Loucy (cell line): ENCODE results near the gene NFATC3.
A peak's percentile ranks its signal among the peaks of the same experiment; 100 is the strongest.

Experiments used
- H2AFZ ChIP-seq: fragments of 200-600 bp; sonication (generic); 2 replicates; pipeline ENCODE4 v1.6.0; 2016; ENCODE audit warnings: antibody characterized with exemption, mild to moderate bottlenecking, low read length, moderate library complexity
- H3F3A ChIP-seq: fragments of 200-600 bp; 2 replicates; pipeline ENCODE4 v1.6.0; 2016; ENCODE audit warnings: antibody characterized with exemption, low read depth, mild to moderate bottlenecking
- H3K27me3 ChIP-seq: fragments of 200-600 bp; sonication (generic); 2 replicates; pipeline ENCODE4 v1.6.1; 2014; ENCODE audit warnings: low read length, mild to moderate bottlenecking; ENCODE audit not compliant: insufficient read depth, poor library complexity, severe bottlenecking
- H3K36me3 ChIP-seq: fragments of 200-600 bp; sonication (generic); 2 replicates; pipeline ENCODE4 v1.6.1; 2016; ENCODE audit warnings: low read length; ENCODE audit not compliant: insufficient read depth
- H3K4me1 ChIP-seq: fragments of 200-600 bp; sonication (generic); 2 replicates; pipeline ENCODE4 v1.5.1; 2014; ENCODE audit warnings: low read length, mild to moderate bottlenecking; ENCODE audit not compliant: insufficient read depth, poor library complexity, severe bottlenecking
- H3K4me2 ChIP-seq: fragments of 200-600 bp; sonication (generic); 2 replicates; pipeline ENCODE4 v1.6.0; 2014; ENCODE audit warnings: antibody characterized with exemption, low read length, low read depth, mild to moderate bottlenecking; ENCODE audit not compliant: poor library complexity, severe bottlenecking
- H3K4me3 ChIP-seq: fragments of 200-600 bp; sonication (generic); 2 replicates; pipeline ENCODE4 v1.5.1; 2014; ENCODE audit warnings: low read length, mild to moderate bottlenecking, mixed read lengths; ENCODE audit not compliant: poor library complexity, severe bottlenecking
- H3K79me2 ChIP-seq: fragments of 200-600 bp; sonication (generic); 2 replicates; pipeline ENCODE4 v1.6.1; 2014; ENCODE audit warnings: low read length; ENCODE audit not compliant: insufficient read depth
- H3K9ac ChIP-seq: fragments of 200-600 bp; sonication (generic); 2 replicates; pipeline ENCODE4 v1.6.0; 2014; ENCODE audit warnings: mild to moderate bottlenecking, low read depth, low read length, moderate library complexity; ENCODE audit not compliant: poor library complexity, severe bottlenecking
- H3K9me2 ChIP-seq: fragments of 200-600 bp; sonication (generic); replicated peaks from 2 replicates; pipeline ENCODE4 v1.6.1; 2016; ENCODE audit warnings: low read depth, low read length, mixed read lengths
- H3K9me3 ChIP-seq: fragments of 200-600 bp; sonication (generic); 2 replicates; pipeline ENCODE4 v1.6.1; 2014; ENCODE audit warnings: mild to moderate bottlenecking, antibody characterized with exemption, low read length, low read depth; ENCODE audit not compliant: insufficient read depth
- H4K20me1 ChIP-seq: fragments of 200-600 bp; sonication (generic); 2 replicates; pipeline ENCODE4 v1.6.0; 2014; ENCODE audit warnings: antibody characterized with exemption, low read length, mild to moderate bottlenecking; ENCODE audit not compliant: insufficient read depth, poor library complexity, severe bottlenecking
- EZH2phosphoT487 ChIP-seq: fragments of 200-600 bp; IDR thresholded peaks from 2 replicates; pipeline ENCODE4 v1.6.1; 2018; ENCODE audit warnings: antibody characterized with exemption, mild to moderate bottlenecking, moderate library complexity, borderline replicate concordance
- TF ChIP-seq, protein P1 (sequence below): fragments of 200-600 bp; sonication (generic); conservative IDR thresholded peaks from 2 replicates; pipeline ENCODE4 v1.5.1; 2014; ENCODE audit warnings: mild to moderate bottlenecking, antibody characterized with exemption, low read length

NFATC3 gene

DNA sequence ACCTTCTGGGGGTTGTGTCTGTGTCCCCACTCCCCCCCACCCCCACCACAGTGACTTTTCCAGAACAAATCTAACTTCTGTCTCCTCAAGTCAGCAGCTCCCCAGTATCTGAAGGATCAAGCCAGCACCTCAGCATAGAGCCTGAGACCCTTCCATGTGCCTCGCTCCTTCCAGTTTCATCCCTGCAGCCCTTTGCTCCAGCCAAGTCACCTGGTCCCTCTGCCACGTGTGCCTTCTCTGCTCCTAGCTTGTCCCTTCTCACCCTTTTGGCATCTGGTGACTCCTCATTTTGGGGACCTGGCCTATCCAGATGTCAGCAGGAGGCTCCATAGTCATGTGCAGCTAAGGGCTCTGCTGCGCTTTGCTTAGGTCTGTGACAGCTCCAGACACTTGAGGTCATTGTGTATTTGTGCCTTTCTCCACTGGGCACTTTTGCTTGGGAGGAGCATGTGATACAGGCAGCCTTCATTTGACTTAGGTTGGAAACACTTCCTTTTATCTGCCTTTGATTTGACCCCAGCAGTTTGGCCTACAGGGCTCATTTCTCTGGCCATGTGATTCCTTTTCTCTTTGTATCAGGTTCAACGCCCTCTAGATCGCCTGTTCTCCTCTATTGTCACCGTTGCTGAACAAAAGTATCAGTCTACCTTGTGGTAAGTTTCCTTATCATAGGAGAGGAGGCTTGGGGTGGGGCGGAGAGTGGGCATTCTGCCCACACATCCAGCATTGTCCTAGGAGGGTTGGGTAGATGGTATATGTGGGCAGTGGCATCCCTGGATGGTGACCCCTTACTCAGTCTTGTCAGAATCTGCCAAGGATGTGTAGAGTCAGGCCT, 7.1 kb upstream of the NFATC3 start:
- H3K9ac ChIP-seq, result peak overlapping the region; percentile 85
- peaks cover 65% of the 10 kb centered on the region for H3K79me2 ChIP-seq
- TF ChIP-seq, protein P1, sequence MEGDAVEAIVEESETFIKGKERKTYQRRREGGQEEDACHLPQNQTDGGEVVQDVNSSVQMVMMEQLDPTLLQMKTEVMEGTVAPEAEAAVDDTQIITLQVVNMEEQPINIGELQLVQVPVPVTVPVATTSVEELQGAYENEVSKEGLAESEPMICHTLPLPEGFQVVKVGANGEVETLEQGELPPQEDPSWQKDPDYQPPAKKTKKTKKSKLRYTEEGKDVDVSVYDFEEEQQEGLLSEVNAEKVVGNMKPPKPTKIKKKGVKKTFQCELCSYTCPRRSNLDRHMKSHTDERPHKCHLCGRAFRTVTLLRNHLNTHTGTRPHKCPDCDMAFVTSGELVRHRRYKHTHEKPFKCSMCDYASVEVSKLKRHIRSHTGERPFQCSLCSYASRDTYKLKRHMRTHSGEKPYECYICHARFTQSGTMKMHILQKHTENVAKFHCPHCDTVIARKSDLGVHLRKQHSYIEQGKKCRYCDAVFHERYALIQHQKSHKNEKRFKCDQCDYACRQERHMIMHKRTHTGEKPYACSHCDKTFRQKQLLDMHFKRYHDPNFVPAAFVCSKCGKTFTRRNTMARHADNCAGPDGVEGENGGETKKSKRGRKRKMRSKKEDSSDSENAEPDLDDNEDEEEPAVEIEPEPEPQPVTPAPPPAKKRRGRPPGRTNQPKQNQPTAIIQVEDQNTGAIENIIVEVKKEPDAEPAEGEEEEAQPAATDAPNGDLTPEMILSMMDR, result no peak
- TF ChIP-seq EZH2phosphoT487, result no peak
- H3K4me3 ChIP-seq, result peak overlapping the region; percentile 64
- H2AFZ ChIP-seq, result no peak overlapping the region
- H3K9me3 ChIP-seq, result no peaks in the 10 kb centered on the region
- no peaks in the 10 kb centered on the region for H3K36me3 ChIP-seq
- H3K4me2 ChIP-seq, result peak overlapping the region; percentile 86
- no peaks in the 10 kb centered on the region for H4K20me1 ChIP-seq
- no peaks in the 10 kb centered on the region for H3K9me2 ChIP-seq
- peaks cover 83% of the 10 kb centered on the region for H3K4me1 ChIP-seq
- no peaks in the 10 kb centered on the region for H3K27me3 ChIP-seq
- peaks cover 11% of the 10 kb centered on the region; the same call in 1 of the 2 replicates for H3F3A ChIP-seq

- H3K4me2 ChIP-seq, result peak overlapping the region; percentile 86
Observed at GRCh38 chr16:68078701-68079375, 6.3 kb upstream of the NFATC3 start.

GRCh38 chr16:68079376-68079625, 5.9 kb upstream of the NFATC3 start:
- TF ChIP-seq, protein P1, result no peak
- no peak for TF ChIP-seq EZH2phosphoT487
- Histone ChIP-seq H3K79me2 (peaks cover 62% of the 10 kb centered on the region), H3K9me3 (no peaks in the 10 kb centered on the region), H3K9me2 (no peaks in the 10 kb centered on the region), H3K27me3 (no peaks in the 10 kb centered on the region), H3K4me3 (peak overlapping the region; percentile 64), H4K20me1 (no peaks in the 10 kb centered on the region), H2AFZ (no peak overlapping the region), H3K4me1 (peaks cover 87% of the 10 kb centered on the region), H3K4me2 (peak overlapping the region; percentile 86), H3F3A (peaks cover 11% of the 10 kb centered on the region; the same call in 1 of the 2 replicates), H3K9ac (peak overlapping the region; percentile 85), H3K36me3 (no peaks in the 10 kb centered on the region)

More at GRCh38 chr16:68078701-68079375, 6.3 kb upstream of the NFATC3 start:
- Histone ChIP-seq H3K36me3 (no peaks in the 10 kb centered on the region), H3K79me2 (peaks cover 66% of the 10 kb centered on the region), H2AFZ (no peak overlapping the region), H3K4me3 (peak overlapping the region; percentile 64), H3K9ac (peak overlapping the region; percentile 85), H3K9me2 (no peaks in the 10 kb centered on the region), H4K20me1 (no peaks in the 10 kb centered on the region), H3K4me1 (peaks cover 87% of the 10 kb centered on the region), H3K27me3 (no peaks in the 10 kb centered on the region), H3K9me3 (no peaks in the 10 kb centered on the region), H3F3A (peaks cover 11% of the 10 kb centered on the region; the same call in 1 of the 2 replicates)
- TF ChIP-seq, protein P1, result no peak
- TF ChIP-seq EZH2phosphoT487, result no peak
